Stimulated activated CD4-positive, alpha-beta T cell treated with anti-CD3 and anti-CD28 coated beads, Interleukin-15, amount 100 ng/mL, for 48 hours (primary cell): ENCODE results near the gene PIK3AP1.

Experiments used
- DNase-seq, 2 donors: peaks; one replicate each; pipeline ENCODE4 v3.0.0-alpha.2; 2020; ENCODE audit warnings: low read depth in 2 of 2

The PIK3AP1 gene

DNA sequence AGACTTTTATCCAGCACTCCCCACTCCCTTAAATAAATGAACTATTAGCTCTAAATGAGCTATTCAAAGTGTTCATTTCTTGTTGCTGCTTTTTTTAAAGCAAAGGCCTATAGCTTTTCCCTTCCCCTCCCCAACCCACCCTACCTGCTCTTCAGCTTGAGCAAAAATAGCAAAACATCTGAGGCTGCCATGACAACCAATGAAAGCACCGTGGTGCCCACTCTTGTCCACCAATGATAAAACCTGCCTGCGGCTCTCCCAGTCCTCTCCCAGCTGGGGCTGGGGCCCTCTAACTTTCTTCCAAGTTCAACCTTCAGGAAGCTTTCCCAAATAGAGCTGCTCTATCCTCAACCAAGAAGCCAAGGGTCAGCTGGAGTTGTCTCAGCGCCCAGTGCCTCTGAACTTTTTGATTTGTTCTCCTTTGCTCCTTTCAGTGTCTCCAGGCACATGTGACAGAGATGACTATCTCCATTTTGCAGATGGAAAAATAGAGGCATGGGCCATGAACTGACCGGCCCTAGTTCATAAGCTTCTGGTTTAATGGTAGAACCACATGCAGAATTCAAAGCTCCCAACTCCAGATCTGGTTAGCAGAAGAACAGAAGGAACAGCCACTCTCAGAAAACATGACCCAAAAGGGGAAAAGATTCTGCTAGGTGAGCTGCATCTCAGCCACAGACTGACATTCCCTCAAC, 47.7 kb downstream of the PIK3AP1 start:
- no peak for DNase-seq

DNA sequence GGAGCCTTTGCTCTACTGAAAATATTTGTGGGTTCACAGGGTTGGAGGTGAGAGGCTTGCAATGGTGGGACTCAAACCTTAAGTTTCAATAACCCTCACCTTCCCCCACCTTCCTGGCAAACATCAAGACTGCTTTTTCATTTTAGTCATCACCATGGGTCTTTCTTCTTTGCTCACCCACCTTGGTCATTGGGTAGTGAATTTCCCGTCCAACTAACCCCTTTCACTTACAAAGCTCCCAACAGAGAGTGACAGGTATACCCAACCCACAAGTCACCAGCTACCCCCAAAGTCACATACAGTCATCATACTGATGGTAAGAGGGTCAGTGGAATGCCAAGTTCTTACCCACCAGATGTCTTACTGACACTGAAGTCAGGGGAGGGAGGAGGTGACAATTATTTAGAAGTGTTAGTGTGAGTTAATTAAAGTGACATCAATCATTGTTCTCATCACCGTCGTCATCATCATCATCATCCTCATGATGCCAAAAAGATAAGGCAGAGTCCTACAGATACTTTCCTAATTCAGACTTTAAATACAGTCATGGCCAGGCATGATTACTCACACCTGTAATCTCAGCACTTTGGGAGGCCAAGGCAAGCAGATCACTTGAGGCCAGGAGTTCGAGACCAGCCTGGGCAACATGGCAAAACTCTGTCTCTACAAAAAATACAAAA, 49.0 kb downstream of the PIK3AP1 start:
- DNase-seq: no peak

DNA sequence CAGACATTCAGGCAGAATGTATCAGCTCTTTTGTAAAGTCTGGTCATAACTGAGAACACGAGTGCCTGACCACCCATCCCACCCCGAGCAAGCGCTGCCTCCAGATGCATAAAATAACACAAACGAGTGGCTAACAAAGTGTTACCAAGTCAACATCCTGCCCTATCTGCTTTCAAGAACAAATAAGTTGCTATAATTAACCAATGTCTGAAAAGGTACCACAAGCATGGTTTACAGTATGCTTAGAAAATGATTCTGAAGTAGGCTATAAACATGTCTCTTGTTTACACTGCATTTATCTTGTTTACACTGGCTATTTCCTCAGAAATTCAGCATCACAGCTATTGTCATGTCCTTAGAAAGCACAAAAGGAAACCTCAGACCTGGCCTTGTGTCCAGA, 49.5 kb downstream of the PIK3AP1 start:
- DNase-seq: no peak

DNA sequence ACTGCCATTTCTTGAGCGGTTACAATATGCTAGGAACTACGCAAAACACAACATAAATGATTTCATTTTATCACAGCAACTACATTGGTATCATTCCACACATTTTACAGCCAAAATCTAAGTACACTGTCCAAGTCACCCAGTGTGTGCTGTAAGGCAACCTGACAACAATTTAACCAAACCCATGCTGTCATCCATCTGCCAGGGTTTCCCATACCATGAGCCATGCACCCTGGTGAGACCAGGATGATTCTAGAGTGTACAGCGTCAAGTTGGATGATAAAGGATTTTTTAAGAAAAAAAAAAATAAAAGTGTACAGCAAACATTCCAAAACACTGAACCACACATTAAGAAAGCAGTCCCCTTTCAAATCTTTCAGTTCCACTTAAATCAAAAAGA, 52.9 kb downstream of the PIK3AP1 start:
- DNase-seq: no peak

DNA sequence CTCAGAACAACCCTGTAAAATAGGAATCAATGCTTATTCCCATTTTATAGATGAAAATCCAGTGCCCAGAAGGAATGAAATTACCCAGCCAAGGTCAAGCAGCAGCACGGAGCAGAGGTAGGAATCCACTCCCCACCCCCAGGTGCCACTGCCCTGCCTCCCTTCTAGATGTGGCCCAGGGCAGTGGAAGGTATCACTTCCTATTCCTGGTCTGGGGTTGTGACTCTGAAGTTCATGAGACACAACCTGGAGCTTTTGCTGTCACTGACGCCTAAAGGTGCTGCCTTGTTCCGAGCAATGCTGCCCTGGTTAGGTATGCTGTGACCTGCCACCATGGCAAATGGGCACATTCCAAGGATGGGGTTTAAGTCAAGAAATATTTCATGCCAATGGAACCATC, 53.6 kb downstream of the PIK3AP1 start:
- no peak for DNase-seq

DNA sequence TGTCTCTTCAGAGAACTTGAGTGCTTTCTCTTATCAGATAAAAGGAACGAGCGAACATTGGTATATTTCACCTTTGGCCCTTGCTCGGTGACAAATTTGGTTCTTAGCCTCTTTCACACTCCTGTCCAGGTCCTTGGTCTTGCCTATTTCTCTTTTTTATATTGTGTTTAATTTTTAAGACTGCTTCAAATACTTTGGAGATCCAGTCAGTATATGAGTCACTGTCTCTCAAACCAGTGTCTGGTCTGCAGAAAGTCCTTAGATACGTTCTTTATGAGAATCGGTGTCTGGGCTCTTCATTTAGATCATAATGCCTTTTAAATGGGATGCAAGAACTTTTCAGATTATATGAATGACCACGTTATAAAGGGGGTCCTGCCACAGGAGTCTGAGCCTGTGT, 55.0 kb downstream of the PIK3AP1 start:
- no peak for DNase-seq

DNA sequence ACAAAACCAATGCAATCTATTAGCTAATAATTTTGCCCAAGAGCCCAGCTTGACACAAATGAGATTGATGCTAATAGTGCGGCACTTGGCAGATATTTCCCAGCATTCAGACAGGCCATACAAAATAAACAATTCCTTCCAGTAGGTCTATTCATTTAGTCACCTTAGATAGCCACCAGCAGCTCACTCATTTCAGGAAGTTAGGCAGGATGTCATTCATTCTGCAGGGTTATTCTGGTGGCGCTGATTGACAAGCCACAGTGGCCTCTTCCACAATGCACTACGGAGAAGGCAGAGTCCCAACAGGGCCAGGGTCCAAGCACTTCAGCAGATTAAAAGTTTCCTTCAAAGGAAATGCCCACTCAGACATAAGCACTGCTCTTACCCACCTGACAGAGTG, 55.8 kb downstream of the PIK3AP1 start:
- DNase-seq: no peak

DNA sequence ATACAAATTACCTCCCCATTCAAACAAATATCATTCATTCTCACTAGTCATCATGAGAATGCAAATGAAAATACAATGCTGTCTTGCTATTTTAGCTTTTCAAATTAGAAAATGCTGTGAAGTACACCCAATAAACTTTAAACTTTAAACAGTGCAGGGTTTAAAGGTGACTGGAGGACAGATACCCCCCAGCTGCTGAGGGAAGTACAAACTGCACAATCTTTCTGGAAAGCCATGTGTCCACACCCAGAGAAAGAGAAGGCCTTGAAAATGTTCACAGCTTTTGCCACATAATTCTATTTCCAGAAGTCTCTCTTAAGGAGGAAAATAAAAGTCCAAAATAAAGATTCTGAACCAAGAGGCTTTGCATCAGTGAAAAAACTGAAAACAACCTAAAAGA, 56.5 kb downstream of the PIK3AP1 start:
- no peak for DNase-seq

DNA sequence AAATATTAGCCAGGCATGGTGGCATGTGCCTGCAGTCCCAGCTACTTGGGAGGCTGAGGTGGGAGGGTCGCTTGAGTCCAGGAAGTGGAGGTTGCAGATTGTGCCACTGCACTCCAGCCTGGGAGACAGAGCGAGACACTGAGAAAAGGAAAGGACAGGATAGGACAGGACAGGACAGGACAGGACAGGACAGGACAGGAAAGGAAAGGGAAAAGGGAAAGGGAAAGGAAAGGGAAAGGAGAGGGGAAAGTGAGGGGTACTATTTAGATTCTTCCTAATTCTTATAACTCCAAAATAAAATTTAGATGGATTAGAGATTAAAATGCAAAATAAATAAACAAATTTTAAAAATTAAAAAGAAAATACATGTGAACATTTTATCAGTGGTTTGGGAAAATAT, 58.7 kb downstream of the PIK3AP1 start:
- DNase-seq: no peak

DNA sequence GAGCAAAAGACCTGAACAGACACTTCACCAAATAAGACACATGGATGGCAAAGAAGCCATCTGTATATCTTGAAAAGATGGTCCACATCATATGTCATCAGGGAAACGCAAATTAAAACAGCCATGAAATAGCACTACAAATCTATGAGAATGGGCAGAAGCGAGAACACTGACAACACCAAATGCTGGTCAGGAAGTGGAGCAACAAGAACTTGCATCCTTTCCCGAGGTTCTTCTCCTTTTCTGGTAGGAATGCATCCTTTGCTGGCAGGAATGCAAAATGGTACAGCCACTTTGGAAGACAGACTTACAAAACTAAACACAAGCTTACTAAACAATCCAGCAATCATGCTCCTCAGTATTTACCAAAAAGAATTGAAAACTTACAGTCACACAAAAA, 60.0 kb downstream of the PIK3AP1 start:
- DNase-seq: no peak

DNA sequence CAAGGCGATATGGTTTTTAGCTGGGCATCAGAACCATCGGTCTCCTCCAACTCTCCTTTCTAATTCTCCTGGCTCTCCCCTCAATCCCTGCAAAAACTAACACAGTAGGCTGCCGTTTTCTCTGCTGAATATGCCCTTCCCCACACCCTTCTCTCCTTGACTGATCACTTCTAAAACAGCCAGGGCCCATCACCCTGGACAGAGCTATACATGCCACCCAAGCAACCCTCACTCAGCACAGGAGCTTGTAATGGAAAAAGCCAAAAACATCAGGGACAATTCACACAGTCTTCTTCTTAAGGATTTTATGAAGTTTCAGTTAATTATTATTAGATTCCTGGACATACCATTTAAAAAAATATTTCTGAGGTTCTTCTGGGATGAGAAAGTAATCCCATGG, 61.5 kb downstream of the PIK3AP1 start:
- DNase-seq: no peak

DNA sequence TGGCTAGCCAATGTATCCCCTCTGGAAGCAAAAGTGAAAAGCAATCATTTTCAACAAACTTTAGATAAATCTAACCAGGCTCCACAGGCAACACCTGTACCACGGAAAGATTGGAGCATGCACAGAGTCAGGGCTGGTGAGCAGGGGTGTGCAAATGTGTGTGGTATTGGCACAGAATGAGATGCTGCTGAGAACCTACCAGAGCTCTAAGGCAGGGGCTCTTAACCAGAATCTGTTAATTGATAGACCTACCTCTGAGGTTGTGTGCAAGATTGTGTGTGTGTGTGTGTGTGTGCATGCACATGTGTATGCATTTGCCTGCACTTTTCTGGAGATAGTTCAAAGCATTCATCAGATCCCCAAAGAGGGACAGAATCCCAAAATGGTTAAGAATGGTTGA, 62.9 kb downstream of the PIK3AP1 start:
- DNase-seq: no peak

DNA sequence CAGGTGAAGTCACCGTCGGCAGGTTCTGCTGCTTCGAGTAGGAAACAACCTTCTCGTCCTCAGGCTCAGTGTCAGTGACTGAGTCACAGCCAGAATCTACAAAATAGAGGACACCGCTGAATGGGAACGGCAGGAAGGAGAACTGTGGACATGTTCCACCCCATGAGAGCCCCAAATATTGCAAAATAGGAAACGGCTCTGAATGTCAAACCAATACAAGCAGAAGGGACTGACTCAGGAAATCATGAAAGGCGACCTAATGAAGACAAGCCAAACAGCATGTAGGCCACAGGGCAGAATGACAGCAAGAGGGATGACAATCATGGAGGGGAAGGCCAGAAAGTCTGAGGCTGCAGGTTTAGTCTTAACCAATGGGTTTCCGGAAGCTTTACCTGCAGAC, 63.5 kb downstream of the PIK3AP1 start:
- no peak for DNase-seq

DNA sequence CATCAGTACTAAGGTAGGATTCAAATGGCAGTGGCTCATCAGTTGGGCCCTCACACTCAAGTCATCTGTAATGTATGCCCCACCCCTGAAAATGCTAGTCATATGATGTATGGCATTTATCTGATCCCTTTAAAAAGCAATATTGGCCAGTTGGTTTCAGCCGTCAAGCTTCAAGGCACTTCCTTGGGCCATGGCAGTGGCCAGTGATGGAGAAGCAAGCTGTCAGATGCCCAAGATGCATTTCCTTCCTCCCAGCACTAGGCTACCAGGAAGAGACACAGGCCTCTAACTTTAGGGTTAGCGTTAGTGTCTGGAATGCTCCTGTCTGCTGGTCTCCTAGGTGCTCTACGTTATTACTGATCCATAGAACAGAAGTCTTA, 64.1 kb downstream of the PIK3AP1 start:
- DNase-seq: no peak

DNA sequence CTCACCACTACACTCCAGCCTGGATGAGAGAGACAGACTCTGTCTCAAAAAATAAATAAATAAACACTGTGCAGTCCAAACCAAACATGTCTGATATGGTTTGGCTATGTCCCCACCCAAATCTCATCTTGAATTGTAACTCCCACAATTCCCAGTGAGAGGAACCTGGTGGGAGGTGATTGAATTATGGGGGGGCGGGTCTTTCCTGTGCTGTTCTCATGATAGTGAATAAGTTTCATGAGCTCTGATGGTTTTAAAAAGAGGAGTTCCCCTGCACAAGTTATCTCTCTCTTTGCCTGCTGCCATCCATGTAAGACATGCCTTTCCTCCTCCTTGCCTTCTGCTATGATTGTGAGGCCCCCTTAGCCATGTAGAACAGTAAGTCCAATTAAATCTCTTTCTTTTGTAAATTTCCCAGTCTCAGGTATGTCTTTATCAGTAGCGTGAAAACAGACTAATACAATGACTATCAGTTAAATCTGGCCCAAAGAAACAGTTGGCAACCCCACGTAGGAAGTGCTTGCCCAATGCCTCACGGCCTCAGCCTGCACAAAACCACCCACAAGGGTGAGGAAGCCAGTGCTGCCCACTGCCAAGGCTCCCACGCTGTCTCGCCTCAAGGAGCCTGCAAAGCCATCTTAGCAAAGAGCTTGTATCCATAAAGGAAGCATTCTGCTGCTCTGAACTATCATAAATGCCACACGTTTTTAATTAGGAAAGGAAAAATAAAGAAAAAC, 64.7 kb downstream of the PIK3AP1 start:
- DNase-seq: no peak

DNA sequence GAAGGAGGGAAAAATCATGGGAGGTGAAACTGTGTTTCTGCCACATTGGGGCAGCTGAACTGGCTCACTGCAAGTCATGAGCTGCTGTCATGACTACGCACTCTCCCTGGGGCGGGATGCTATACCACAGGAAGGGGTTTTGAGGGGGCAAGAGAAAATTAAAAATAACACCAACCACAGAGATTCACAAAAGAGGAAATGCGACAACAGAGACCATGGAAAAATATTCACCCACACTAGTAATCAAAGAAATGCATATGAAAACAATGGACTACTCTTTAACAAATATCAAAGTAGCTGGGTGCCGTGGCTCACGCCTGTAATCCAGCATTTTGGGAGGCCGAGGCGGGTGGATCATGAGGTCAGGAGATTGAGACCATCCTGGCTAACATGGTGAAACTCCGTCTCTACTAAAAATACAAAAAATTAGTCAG, 68.3 kb downstream of the PIK3AP1 start:
- peak in 1 of 2 donors; percentile 5 for DNase-seq

DNA sequence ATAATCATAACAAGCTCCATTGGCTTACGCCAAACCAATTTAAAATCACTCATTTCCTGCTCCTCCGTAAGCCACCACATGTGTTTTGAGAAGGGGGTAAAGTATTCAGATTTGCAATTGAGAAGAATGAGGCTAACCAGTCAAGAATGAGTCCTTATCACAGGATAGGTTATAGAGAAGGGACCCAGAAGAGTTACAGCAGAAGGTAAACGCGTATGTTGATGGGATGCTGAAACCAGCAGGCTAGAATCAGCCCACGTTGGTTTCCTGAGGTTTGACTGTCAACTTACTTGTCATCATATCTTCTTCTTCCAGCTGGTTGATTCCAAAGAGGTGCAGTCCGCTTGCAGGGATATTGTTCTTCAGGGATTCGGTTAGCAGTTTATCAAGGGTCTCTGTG, 69.4 kb downstream of the PIK3AP1 start:
- no peak for DNase-seq

DNA sequence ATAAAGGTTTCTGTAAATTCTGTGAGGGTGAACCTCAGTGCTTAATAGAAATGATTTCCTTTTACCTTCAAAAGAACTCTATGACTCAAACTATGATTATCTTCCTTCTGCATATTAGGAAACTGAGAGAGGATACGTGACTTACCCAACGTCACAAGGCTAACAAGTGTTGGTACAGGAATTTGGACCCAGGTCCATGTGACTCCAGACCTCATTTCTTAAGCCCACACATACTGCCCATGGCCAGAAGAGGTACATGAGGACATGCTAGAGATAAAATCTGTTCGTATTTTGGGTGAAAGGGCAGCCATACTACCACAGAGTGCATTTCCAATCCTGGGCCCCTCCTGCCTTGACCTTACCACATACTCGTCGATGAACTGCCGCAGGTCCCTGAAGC, 72.0 kb downstream of the PIK3AP1 start:
- no peak for DNase-seq

DNA sequence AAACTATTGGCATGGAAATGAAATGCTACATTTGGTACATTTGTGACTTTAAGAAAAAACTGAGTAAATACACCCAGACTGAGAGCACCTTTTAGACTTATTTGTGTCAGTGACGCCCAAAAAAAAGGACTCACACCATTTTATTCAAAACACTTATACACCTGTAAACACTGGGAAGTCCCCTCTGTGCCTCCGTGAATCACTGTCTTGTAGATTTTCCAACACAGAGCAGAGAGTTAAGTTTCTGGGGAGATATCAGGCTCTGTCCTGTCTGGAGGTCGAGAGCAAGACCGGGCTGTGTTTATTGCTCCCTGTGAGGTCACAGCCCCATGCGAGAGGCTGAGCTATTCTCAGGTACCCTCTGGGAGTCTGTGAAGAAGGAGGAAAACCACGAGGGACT, 72.8 kb downstream of the PIK3AP1 start:
- no peak for DNase-seq

DNA sequence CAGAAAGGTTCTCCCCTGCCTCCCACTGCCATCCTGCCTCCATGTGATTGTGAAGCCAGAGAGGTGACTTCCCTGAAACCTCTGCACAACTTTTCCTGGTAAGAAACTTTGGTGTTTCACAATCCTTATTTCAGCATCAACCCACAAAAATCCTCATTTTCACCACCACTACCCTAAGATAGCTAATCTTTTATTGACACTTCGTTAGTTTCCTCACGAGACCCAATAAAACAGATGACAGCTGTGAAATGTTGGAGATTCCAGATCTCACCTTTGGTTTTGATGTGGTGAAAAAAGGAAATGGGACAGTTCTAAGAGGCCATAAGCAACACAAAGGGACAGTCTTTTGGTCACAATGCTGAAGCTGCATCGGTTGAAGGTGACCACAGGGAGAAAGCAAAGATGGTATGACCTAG, 73.6 kb downstream of the PIK3AP1 start:
- no peak for DNase-seq

DNA sequence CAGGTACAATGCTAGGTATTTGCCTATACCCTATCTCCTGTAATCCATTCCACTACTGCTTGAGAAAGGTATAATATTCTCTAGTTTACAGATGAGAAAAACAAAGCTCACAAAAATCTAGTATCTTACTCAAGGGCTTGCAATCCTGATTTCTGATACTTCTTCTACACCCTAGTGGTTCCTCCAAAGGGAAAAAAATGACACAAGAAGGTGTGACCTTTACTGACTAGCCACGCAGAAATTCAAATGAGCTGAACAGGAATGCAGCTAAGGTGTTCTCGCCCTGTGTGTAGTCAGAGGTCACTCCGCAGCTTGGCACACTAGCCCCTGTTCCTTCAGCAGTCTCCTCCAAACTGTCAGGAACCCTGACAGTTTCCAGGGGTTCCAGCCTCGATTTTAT, 74.0 kb downstream of the PIK3AP1 start:
- DNase-seq: no peak

DNA sequence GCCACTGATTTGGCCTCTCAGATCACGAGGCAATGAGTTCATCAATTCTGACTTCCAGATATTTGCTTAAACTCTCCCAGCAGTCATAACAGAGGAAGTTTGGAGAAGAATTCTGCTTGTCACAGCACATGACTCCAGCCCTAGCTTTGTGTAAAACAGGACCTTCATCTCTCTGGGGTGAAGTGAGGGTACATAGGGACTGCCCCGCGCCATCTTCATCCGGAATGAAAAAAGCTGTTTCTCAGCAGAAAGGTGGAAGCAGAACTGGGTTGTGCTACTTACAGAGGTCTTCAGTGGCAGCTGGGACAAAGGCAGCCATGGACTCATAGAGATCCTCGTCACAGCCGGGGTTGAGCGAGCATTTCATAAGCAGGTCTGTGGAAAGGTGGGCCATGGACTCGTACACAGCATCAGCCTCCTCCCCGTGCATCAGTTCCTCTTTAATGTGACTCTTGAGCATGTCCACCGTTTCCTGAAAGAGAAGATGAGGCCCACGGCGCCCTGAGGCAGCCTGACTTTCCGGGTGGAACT, 75.1 kb downstream of the PIK3AP1 start:
- no peak for DNase-seq

DNA sequence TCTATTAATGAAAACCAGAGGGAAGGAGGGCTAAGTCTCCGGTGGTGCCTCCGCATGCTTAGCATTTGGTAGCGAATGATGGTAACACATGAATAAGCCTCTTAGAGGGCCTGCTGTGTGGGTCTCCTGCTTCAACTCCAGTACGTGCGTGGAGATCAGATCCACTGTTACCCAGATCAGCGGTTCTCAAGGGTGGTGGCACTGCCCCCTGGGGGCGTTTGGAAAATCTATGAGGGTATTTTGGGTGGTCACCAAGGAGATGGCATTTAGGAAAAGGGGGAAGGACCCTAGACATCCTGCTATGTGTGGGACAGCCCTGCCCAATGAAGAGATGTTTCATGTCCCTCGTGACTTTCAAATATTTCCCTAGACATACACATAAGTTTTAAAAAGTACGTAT, 76.4 kb downstream of the PIK3AP1 start:
- DNase-seq: no peak
